Upper lobe of right lung (tissue), 1 donor: ENCODE data around the gene BAG5. TPM values are rescaled to one million over a fixed set of nuclear protein-coding genes. Genes with fewer than 3 reads are reported as not detected.
A peak's percentile ranks its signal among the peaks of the same experiment; 100 is the strongest.

ENCODE experiments used
- ATAC-seq: fragments of 200-7000 bp; cut with Tn5 transposase; one replicate; pipeline ENCODE4 v1.9.1; 2020; ENCODE audit warnings: mild to moderate bottlenecking, moderate library complexity
- DNase-seq: peaks from one replicate; pipeline ENCODE4 v3.0.0-alpha.2; 2020
- H3K27ac ChIP-seq: fragments of 200-600 bp; one replicate; pipeline ENCODE4 v1.8.0; 2022
- H3K27me3 ChIP-seq: fragments of 200-600 bp; one replicate; pipeline ENCODE4 v1.8.0; 2022; ENCODE audit warnings: mild to moderate bottlenecking
- H3K36me3 ChIP-seq: fragments of 200-600 bp; one replicate; pipeline ENCODE4 v1.8.0; 2022
- H3K4me1 ChIP-seq: fragments of 200-600 bp; one replicate; pipeline ENCODE4 v1.8.0; 2022
- H3K4me3 ChIP-seq: fragments of 200-600 bp; one replicate; pipeline ENCODE4 v1.8.0; 2022; ENCODE audit warnings: mild to moderate bottlenecking
- H3K9me3 ChIP-seq: fragments of 200-600 bp; one replicate; pipeline ENCODE4 v1.8.0; 2022
- intact Hi-C: fragments of 100-400 bp; cut with DNase I; formaldehyde crosslinking; loops from one replicate; pipeline ENCODE4 v1.11.0; 2022
- total RNA-seq: library from RNA; stranded (reverse); fragmentation: NEBNext Ultra II Directional; extraction: Animal tissue kit (Norgen Biotek cat#: 25700); gene quantifications from one replicate; pipeline ENCODE4 v1.2.1, GENCODE V29; 2021
- TF ChIP-seq, protein P1 (sequence below): fragments of 200-600 bp; IDR thresholded peaks from one replicate; pipeline ENCODE4 v1.8.0; 2022; ENCODE audit warnings: antibody characterized with exemption
- donor health status: DM: no; HTN: yes; CAD: no; lungs with severe emphysema.

BAG5 gene
- total RNA-seq, 1 donor from 2014 or later = 33.0 TPM

DNA sequence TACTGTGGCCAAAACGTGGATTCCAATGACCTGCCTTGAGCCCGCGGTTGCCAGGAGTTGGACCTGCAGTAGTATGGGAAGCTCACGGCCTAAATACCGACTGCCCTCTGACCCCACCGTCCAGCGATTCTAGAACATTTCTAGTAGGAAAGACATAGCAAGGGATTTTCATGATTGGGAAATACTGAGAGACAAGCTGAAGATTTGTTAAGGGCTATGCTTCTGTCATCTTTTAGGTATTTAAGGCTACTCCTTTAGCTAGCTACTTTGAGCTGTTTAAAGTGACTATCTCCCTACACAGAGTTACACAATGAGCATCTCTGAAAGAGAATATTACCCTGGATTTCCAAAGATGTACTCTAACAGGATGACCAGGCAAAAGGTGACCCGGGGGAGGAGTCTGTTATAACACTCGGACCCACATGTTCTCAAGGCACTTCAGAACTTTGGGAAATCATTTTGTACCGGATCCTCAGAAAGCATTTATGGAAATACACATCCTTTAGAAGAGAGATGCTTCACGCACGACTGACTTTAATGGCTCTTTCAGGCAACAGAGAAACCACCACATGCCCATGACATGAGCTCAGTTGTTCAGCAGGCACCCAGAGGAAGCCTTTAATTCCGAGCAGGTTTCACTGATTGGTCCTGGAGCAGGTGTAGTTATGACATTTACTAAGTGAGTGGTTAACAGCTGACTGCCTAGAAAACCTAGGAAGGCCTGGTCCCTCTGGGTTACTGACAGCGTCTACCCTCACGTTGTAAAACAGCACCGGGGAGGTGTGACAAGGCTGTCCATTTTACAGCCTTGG is 4.2 kb downstream of the BAG5 start:
- intact Hi-C loops = no loop called here
- Histone ChIP-seq H3K4me1 (peaks cover 49% of the 10 kb centered on the region), H3K9me3 (no peaks in the 10 kb centered on the region), H3K4me3 (no peak overlapping the region), H3K36me3 (peaks cover 36% of the 10 kb centered on the region), H3K27me3 (no peaks in the 10 kb centered on the region), H3K27ac (peak overlapping the region; percentile 24)
- TF ChIP-seq, protein P1, sequence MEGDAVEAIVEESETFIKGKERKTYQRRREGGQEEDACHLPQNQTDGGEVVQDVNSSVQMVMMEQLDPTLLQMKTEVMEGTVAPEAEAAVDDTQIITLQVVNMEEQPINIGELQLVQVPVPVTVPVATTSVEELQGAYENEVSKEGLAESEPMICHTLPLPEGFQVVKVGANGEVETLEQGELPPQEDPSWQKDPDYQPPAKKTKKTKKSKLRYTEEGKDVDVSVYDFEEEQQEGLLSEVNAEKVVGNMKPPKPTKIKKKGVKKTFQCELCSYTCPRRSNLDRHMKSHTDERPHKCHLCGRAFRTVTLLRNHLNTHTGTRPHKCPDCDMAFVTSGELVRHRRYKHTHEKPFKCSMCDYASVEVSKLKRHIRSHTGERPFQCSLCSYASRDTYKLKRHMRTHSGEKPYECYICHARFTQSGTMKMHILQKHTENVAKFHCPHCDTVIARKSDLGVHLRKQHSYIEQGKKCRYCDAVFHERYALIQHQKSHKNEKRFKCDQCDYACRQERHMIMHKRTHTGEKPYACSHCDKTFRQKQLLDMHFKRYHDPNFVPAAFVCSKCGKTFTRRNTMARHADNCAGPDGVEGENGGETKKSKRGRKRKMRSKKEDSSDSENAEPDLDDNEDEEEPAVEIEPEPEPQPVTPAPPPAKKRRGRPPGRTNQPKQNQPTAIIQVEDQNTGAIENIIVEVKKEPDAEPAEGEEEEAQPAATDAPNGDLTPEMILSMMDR = no peak
- ATAC-seq = no peak
- no peak for DNase-seq

DNA sequence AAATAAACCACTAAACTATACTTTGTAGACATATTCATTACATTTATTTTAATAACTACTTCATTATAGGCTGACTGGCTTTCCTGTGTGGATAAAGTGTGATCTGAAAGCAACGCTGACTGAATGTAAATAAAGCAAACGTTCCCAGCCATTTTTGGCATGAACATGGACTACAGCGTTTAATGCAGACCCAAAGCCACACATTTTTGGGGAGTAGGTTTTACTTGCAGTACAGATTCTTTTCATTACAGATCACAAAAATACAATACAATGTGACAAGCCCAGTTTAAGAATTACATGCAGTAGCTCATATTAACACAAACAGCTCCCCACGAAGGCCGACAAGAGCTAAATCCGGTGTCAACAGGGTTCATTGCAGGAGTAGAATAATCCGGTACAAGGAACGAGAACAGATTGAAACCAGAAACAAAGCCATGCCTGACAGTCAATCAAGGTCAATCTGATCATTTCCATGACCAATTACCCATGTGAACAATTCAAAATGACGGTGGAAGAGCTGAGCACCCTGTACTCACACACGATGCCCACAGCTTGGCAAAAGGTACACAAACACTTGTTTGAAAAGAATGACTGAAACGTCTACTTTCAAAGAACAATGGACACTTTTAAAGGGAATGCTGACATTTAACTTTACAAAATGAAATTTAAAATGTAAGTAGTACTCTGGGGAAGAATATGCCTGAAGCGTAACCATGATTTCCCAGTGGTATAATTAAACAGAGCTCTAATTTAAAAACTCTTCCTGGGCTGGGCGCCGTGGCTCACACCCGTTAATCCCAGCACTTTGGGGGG is 5.3 kb downstream of the BAG5 start:
- peaks cover 55% of the 10 kb centered on the region for H3K4me1 ChIP-seq
- intact Hi-C loops = no loop called here

DNA sequence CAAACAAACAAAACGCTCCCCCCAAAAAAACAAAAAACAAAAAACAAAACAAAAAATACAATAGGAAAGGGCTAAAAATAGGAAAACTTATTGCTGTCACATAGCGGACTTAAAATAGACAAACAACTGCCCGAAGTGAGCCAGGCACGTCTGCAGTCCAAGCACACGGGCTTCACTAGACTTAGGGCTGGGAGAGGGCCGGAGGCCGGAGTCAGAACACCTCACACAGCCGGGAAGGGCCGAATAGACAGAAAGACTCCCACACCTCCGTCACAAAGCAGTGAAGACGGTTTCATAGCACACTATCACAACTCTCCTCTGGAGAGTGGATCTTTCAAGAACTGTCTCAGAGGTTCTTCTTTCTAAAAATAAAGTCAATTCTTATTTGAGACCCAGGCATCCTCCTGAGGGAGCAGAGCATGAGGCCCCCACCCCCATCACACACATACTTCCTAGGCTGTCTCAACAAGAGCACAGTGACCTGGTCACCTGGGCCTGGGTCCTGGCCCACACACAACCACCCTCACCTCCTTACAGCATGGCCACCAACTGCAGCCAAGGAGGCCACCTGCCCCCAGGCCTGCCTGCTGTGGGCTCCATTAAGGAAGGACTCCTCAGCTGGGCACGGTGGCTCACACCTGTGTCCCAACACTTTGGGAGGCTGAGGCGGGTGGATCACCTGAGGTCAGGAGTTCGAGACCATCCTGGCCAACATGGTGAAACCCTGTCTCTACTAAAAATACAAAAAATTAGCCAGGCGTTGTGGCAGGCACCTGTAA is 6.7 kb downstream of the BAG5 start:
- H3K9me3 ChIP-seq = no peaks in the 10 kb centered on the region
- H3K27me3 ChIP-seq = no peaks in the 10 kb centered on the region
- ATAC-seq (no peak), DNase-seq (no peak)
- no peak overlapping the region for H3K4me3 ChIP-seq
- H3K4me1 ChIP-seq = peaks cover 59% of the 10 kb centered on the region
- TF ChIP-seq, protein P1 = no peak
- H3K27ac ChIP-seq = no peak overlapping the region
- H3K36me3 ChIP-seq = peaks cover 36% of the 10 kb centered on the region
- intact Hi-C loops = no loop called here

More for the DNA sequence above, 5.3 kb downstream of the BAG5 start:
- DNase-seq = no peak
- TF ChIP-seq, protein P1 = no peak
- Histone ChIP-seq H3K4me3 (no peak overlapping the region), H3K9me3 (no peaks in the 10 kb centered on the region), H3K27ac (no peak overlapping the region), H3K36me3 (peaks cover 36% of the 10 kb centered on the region), H3K27me3 (no peaks in the 10 kb centered on the region)
- no peak for ATAC-seq

DNA sequence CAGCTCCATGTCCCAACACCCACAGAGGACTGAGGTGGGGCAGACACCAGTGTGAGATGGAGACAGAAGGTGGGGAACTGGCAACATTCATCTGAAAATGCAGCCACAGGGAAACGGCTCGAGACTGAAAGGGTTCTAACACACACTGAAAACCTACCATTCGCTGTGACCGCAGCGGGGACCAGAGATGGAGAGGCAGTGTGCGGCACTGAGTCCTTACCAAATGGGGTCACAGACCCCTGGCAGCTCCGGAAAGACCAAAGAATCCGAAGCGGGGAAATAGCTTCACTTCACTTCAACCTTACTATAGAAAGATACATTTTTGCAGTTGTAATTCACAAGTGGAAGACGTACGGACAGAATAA is 9.6 kb downstream of the BAG5 start:
- H3K4me3 ChIP-seq = no peak overlapping the region
- intact Hi-C loops = no loop called here
- TF ChIP-seq, protein P1 = no peak
- H3K27me3 ChIP-seq = no peaks in the 10 kb centered on the region
- peaks cover 33% of the 10 kb centered on the region for H3K4me1 ChIP-seq
- H3K27ac ChIP-seq = peak overlapping the region; percentile 78
- H3K9me3 ChIP-seq = no peaks in the 10 kb centered on the region
- peaks cover 9% of the 10 kb centered on the region for H3K36me3 ChIP-seq
- ATAC-seq (no peak), DNase-seq (no peak)

DNA sequence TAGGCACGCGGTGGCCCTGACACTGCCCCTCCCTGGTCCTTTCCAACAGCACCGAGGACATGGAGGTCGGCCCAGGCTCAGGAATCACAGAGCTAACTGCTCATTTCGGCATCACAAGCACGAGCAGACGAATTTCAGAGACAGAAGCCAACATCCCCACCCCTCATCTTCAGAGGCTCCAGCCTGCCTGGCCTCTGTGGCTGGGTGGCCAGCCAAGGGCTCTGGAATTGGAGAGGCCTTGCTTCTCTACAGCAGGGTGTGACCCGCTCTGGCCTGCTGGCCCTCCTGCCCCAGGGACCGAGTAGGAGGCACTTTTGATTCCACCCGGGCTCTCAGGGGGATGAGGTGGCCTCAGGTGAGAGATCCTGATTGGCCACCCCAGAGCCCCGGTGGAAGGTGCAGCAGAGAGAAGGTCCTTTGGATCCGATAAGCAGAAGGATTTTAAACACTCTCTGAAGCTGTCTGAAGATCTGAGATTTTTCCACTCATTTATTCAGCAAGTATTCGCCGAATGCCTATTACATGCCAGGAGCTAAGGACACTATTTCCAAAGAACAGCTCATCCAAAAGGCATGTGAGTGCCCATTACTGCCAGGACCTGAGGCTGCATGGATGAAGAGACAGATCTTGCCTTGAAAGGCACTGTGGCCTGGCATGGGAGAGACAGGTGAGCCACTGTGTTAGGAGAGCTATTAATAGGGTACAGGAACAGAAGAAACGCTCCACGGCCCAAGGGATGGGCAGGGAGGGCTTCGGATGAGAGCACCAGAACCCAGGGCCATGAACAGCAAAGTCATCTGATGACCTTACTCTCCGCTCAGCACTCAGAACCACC is 10.2 kb downstream of the BAG5 start:
- Histone ChIP-seq H3K27ac (peak overlapping the region; percentile 78), H3K4me3 (peak overlapping the region; percentile 19), H3K36me3 (peaks cover 3% of the 10 kb centered on the region), H3K9me3 (no peaks in the 10 kb centered on the region), H3K27me3 (no peaks in the 10 kb centered on the region), H3K4me1 (peaks cover 27% of the 10 kb centered on the region)
- intact Hi-C loops = no loop called here
- TF ChIP-seq, protein P1 = no peak
- ATAC-seq (peak; percentile 76), DNase-seq (peak; percentile 73)
